ENCODE data around the gene CDHR1. TPM values are rescaled to one million over a fixed set of nuclear protein-coding genes. Genes with fewer than 3 reads are reported as not detected.

The CDHR1 gene
- total and polyA plus RNA-seq, 2 of the 8 experiments (the other 6 are each of a cell fraction or from before 2014, with no cell fraction given), result 3.9 to 10.5 TPM

GRCh38 chr10:84156768-84157167 lies 37.6 kb upstream of the CDHR1 start (continued):
- no peak for TF ChIP-seq SIRT6 (IDR thresholded peaks at IDR 0.05; ENCODE audit: low read length)

Measured in H1 (cell line).